ENCODE data around the gene PDCD4. TPM values are rescaled to one million over a fixed set of nuclear protein-coding genes. Genes with fewer than 3 reads are reported as not detected.

Gene PDCD4
- total and polyA plus RNA-seq, 2 of the 8 experiments (the other 6 are each of a cell fraction or from before 2014, with no cell fraction given), result 3.3 to 26.8 TPM

GRCh38 chr10:110829721-110830410 lies 41.9 kb upstream of the PDCD4 start (continued):
- TF ChIP-seq, protein P1, sequence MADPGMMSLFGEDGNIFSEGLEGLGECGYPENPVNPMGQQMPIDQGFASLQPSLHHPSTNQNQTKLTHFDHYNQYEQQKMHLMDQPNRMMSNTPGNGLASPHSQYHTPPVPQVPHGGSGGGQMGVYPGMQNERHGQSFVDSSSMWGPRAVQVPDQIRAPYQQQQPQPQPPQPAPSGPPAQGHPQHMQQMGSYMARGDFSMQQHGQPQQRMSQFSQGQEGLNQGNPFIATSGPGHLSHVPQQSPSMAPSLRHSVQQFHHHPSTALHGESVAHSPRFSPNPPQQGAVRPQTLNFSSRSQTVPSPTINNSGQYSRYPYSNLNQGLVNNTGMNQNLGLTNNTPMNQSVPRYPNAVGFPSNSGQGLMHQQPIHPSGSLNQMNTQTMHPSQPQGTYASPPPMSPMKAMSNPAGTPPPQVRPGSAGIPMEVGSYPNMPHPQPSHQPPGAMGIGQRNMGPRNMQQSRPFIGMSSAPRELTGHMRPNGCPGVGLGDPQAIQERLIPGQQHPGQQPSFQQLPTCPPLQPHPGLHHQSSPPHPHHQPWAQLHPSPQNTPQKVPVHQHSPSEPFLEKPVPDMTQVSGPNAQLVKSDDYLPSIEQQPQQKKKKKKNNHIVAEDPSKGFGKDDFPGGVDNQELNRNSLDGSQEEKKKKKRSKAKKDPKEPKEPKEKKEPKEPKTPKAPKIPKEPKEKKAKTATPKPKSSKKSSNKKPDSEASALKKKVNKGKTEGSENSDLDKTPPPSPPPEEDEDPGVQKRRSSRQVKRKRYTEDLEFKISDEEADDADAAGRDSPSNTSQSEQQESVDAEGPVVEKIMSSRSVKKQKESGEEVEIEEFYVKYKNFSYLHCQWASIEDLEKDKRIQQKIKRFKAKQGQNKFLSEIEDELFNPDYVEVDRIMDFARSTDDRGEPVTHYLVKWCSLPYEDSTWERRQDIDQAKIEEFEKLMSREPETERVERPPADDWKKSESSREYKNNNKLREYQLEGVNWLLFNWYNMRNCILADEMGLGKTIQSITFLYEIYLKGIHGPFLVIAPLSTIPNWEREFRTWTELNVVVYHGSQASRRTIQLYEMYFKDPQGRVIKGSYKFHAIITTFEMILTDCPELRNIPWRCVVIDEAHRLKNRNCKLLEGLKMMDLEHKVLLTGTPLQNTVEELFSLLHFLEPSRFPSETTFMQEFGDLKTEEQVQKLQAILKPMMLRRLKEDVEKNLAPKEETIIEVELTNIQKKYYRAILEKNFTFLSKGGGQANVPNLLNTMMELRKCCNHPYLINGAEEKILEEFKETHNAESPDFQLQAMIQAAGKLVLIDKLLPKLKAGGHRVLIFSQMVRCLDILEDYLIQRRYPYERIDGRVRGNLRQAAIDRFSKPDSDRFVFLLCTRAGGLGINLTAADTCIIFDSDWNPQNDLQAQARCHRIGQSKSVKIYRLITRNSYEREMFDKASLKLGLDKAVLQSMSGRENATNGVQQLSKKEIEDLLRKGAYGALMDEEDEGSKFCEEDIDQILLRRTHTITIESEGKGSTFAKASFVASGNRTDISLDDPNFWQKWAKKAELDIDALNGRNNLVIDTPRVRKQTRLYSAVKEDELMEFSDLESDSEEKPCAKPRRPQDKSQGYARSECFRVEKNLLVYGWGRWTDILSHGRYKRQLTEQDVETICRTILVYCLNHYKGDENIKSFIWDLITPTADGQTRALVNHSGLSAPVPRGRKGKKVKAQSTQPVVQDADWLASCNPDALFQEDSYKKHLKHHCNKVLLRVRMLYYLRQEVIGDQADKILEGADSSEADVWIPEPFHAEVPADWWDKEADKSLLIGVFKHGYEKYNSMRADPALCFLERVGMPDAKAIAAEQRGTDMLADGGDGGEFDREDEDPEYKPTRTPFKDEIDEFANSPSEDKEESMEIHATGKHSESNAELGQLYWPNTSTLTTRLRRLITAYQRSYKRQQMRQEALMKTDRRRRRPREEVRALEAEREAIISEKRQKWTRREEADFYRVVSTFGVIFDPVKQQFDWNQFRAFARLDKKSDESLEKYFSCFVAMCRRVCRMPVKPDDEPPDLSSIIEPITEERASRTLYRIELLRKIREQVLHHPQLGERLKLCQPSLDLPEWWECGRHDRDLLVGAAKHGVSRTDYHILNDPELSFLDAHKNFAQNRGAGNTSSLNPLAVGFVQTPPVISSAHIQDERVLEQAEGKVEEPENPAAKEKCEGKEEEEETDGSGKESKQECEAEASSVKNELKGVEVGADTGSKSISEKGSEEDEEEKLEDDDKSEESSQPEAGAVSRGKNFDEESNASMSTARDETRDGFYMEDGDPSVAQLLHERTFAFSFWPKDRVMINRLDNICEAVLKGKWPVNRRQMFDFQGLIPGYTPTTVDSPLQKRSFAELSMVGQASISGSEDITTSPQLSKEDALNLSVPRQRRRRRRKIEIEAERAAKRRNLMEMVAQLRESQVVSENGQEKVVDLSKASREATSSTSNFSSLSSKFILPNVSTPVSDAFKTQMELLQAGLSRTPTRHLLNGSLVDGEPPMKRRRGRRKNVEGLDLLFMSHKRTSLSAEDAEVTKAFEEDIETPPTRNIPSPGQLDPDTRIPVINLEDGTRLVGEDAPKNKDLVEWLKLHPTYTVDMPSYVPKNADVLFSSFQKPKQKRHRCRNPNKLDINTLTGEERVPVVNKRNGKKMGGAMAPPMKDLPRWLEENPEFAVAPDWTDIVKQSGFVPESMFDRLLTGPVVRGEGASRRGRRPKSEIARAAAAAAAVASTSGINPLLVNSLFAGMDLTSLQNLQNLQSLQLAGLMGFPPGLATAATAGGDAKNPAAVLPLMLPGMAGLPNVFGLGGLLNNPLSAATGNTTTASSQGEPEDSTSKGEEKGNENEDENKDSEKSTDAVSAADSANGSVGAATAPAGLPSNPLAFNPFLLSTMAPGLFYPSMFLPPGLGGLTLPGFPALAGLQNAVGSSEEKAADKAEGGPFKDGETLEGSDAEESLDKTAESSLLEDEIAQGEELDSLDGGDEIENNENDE (IDR thresholded peaks at IDR 0.05; ENCODE audit: insufficient replicate concordance, low read length), result no peak
- no peak for TF ChIP-seq ATF2 (IDR thresholded peaks at IDR 0.05; ENCODE audit: low read length)
- TF ChIP-seq JUN (IDR thresholded peaks at IDR 0.05; ENCODE audit: low read depth, low read length), result no peak
- TF ChIP-seq, protein P2, sequence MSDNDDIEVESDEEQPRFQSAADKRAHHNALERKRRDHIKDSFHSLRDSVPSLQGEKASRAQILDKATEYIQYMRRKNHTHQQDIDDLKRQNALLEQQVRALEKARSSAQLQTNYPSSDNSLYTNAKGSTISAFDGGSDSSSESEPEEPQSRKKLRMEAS (IDR thresholded peaks at IDR 0.05), result no peak
- no peak for TF ChIP-seq POLR2AphosphoS5 (IDR thresholded peaks at IDR 0.05; ENCODE audit: low read depth, low read length)
- no peak for TF ChIP-seq HDAC6 (IDR thresholded peaks at IDR 0.05; ENCODE audit: low read depth, low read length)
- TF ChIP-seq GTF2F1 (IDR thresholded peaks at IDR 0.05; ENCODE audit: borderline replicate concordance, low read depth, low read length), result no peak
